H9 (cell line): ENCODE measurements around the gene SMIM10. TPM values are rescaled to one million over a fixed set of nuclear protein-coding genes. Genes with fewer than 3 reads are reported as not detected.

Experiments used
- DNase-seq: peaks from one replicate; pipeline ENCODE4 v3.0.0-alpha.2; 2017
- H2AFZ ChIP-seq: one replicate; pipeline ENCODE4 v1.6.1; 2013; ENCODE audit warnings: mild to moderate bottlenecking, low read length, control low read depth, moderate library complexity
- H2AK5ac ChIP-seq: 2 replicates; pipeline ENCODE4 v1.6.1; 2013; ENCODE audit warnings: low read length, control low read depth, mixed read lengths; ENCODE audit not compliant: insufficient read length
- H2BK120ac ChIP-seq: one replicate; pipeline ENCODE4 v1.6.1; 2013; ENCODE audit warnings: low read depth, mild to moderate bottlenecking, low read length, control low read depth, inconsistent platforms; ENCODE audit not compliant: poor library complexity, severe bottlenecking
- H2BK12ac ChIP-seq: 2 replicates; pipeline ENCODE4 v1.6.1; 2013; ENCODE audit warnings: low read length, control low read depth, mixed read lengths, low read depth; ENCODE audit not compliant: insufficient read length
- H2BK15ac ChIP-seq: 2 replicates; pipeline ENCODE4 v1.6.1; 2013; ENCODE audit warnings: low read depth, low read length, control low read depth
- H2BK20ac ChIP-seq: one replicate; pipeline ENCODE4 v1.6.1; 2013; ENCODE audit warnings: low read depth, mild to moderate bottlenecking, low read length, control low read depth, inconsistent platforms; ENCODE audit not compliant: poor library complexity, severe bottlenecking
- H2BK5ac ChIP-seq: 2 replicates; pipeline ENCODE4 v1.6.1; 2013; ENCODE audit warnings: low read length, control low read depth, mixed read lengths; ENCODE audit not compliant: insufficient read length
- H3K14ac ChIP-seq: 2 replicates; pipeline ENCODE4 v1.6.1; 2013; ENCODE audit warnings: low read length, control low read depth; ENCODE audit not compliant: insufficient read depth
- H3K18ac ChIP-seq: 2 replicates; pipeline ENCODE4 v1.6.1; 2013; ENCODE audit warnings: low read depth, mild to moderate bottlenecking, mixed read lengths, low read length, control low read depth; ENCODE audit not compliant: insufficient read length
- H3K23ac ChIP-seq: 2 replicates; pipeline ENCODE4 v1.6.1; 2013; ENCODE audit warnings: low read length, control low read depth, mixed read lengths, low read depth; ENCODE audit not compliant: insufficient read length
- H3K23me2 ChIP-seq: 2 replicates; pipeline ENCODE4 v1.6.1; 2013; ENCODE audit warnings: low read depth, mild to moderate bottlenecking, mixed read lengths, low read length, control low read depth; ENCODE audit not compliant: insufficient read length, poor library complexity, severe bottlenecking
- H3K27ac ChIP-seq: 2 replicates; pipeline ENCODE4 v1.5.1; 2013; ENCODE audit warnings: low read length, control low read depth, mixed read lengths, low read depth; ENCODE audit not compliant: insufficient read length
- H3K27me3 ChIP-seq: 2 replicates; pipeline ENCODE4 v1.6.1; 2013; ENCODE audit warnings: low read length, control low read depth, inconsistent platforms; ENCODE audit not compliant: insufficient read depth
- H3K4ac ChIP-seq: 2 replicates; pipeline ENCODE4 v1.6.1; 2013; ENCODE audit warnings: low read depth, mild to moderate bottlenecking, control low read depth, inconsistent platforms, low read length, moderate library complexity
- H3K4me1 ChIP-seq: 2 replicates; pipeline ENCODE4 v1.6.1; 2013; ENCODE audit warnings: low read length, control low read depth, inconsistent platforms; ENCODE audit not compliant: insufficient read depth
- H3K4me2 ChIP-seq: 2 replicates; pipeline ENCODE4 v1.6.1; 2013; ENCODE audit warnings: low read length, control low read depth, mixed read lengths; ENCODE audit not compliant: insufficient read length, insufficient read depth
- H3K56ac ChIP-seq: 2 replicates; pipeline ENCODE4 v1.6.1; 2013; ENCODE audit warnings: low read depth, mild to moderate bottlenecking, mixed read lengths, low read length, control low read depth; ENCODE audit not compliant: insufficient read length
- H3K79me1 ChIP-seq: 2 replicates; pipeline ENCODE4 v1.6.1; 2013; ENCODE audit warnings: low read depth, mild to moderate bottlenecking, moderate library complexity, low read length, control low read depth, inconsistent platforms; ENCODE audit not compliant: insufficient read depth, poor library complexity, severe bottlenecking
- H3K79me2 ChIP-seq: 2 replicates; pipeline ENCODE4 v1.6.1; 2013; ENCODE audit warnings: low read length, control low read depth, inconsistent platforms; ENCODE audit not compliant: insufficient read depth
- H3K9ac ChIP-seq: 2 replicates; pipeline ENCODE4 v1.6.1; 2013; ENCODE audit warnings: low read length, control low read depth, mixed read lengths; ENCODE audit not compliant: insufficient read length; ENCODE audit errors: extremely low read depth
- H3K9me3 ChIP-seq: one replicate; pipeline ENCODE4 v1.6.1; 2013; ENCODE audit warnings: low read depth, low read length, inconsistent platforms; ENCODE audit not compliant: control insufficient read depth
- H3T11ph ChIP-seq: one replicate; pipeline ENCODE4 v1.6.1; 2013; ENCODE audit warnings: mild to moderate bottlenecking, low read length, control low read depth, inconsistent platforms
- H4K20me1 ChIP-seq: one replicate; pipeline ENCODE4 v1.6.1; 2013; ENCODE audit not compliant: control insufficient read depth, insufficient read length, insufficient read depth
- H4K5ac ChIP-seq: 2 replicates; pipeline ENCODE4 v1.6.1; 2013; ENCODE audit warnings: low read depth, mild to moderate bottlenecking, mixed read lengths, low read length, control low read depth; ENCODE audit not compliant: insufficient read length
- H4K8ac ChIP-seq: replicated peaks from 2 replicates; pipeline ENCODE4 v1.6.1; 2013; ENCODE audit warnings: low read length, control low read depth, mixed read lengths, low read depth; ENCODE audit not compliant: insufficient read length
- H4K91ac ChIP-seq: 2 replicates; pipeline ENCODE4 v1.6.1; 2013; ENCODE audit warnings: low read depth, mild to moderate bottlenecking, moderate library complexity, mixed read lengths, low read length, control low read depth; ENCODE audit not compliant: insufficient read length
- H3K27ac Mint-ChIP-seq, 3 experiments: 2 replicates in 2 of 3; 3 replicates in 1 of 3; pipeline ENCODE4 v1.8.0; 2020 to 2021; ENCODE audit warnings: mixed read lengths in 3 of 3, mild to moderate bottlenecking in 1 of 3, moderate library complexity in 1 of 3
- H3K27me3 Mint-ChIP-seq: 2 replicates; pipeline ENCODE4 v1.8.0; 2021; ENCODE audit warnings: low read depth, mild to moderate bottlenecking, moderate library complexity, mixed read lengths
- H3K36me3 Mint-ChIP-seq, 3 experiments: 2 replicates in 2 of 3; 3 replicates in 1 of 3; pipeline ENCODE4 v1.8.0; 2020 to 2021; ENCODE audit warnings: low read depth in 3 of 3, mixed read lengths in 3 of 3; ENCODE audit not compliant: insufficient read depth in 1 of 3
- H3K4me1 Mint-ChIP-seq, 2 experiments: 2 replicates each; pipeline ENCODE4 v1.8.0; 2020; ENCODE audit warnings: mixed read lengths in 2 of 2
- H3K4me3 Mint-ChIP-seq, 2 experiments: 2 replicates in 1 of 2; 3 replicates in 1 of 2; pipeline ENCODE4 v1.8.0; 2020 to 2021; ENCODE audit warnings: mild to moderate bottlenecking in 2 of 2, mixed read lengths in 2 of 2, moderate library complexity in 1 of 2
- H3K9me3 Mint-ChIP-seq, 2 experiments: 2 replicates in 1 of 2; 3 replicates in 1 of 2; pipeline ENCODE4 v1.8.0; 2020; ENCODE audit warnings: mild to moderate bottlenecking in 2 of 2, mixed read lengths in 2 of 2, moderate library complexity in 1 of 2
- CTCF ChIP-seq: fragments of 200-600 bp; sonication (generic); conservative IDR thresholded peaks from 3 replicates; pipeline ENCODE4 v1.8.0; 2021; ENCODE audit warnings: antibody characterized with exemption, mild to moderate bottlenecking
- WGBS: extraction: QIAGEN DNeasy Blood & Tissue Kit; methylation state at CpG from one replicate; pipeline ENCODE4 v1.1.7; 2013; ENCODE audit warnings: missing lambda C conversion rate, low lambda C conversion rate, mixed read lengths; ENCODE audit not compliant: insufficient read length; ENCODE audit errors: extremely low coverage; 5-methylcytosine and 5-hydroxymethylcytosine counted together
- total RNA-seq: library from RNA; stranded (reverse); gene quantifications from 2 replicates; pipeline ENCODE4 v1.2.1, GENCODE V29; 2021

SMIM10 gene
- total RNA-seq, 1 experiment from 2014 or later: 1.2 TPM

GRCh38 chrX:135000516-135000915 is 9.7 kb downstream of the SMIM10 start:
- Histone ChIP-seq H3K4me2 (no peak overlapping the region), H3K27me3 (no peaks in the 10 kb centered on the region), H2BK20ac (no peak overlapping the region), H3K14ac (no peak overlapping the region), H4K91ac (no peak overlapping the region), H3K9ac (no peak overlapping the region), H3K4me1 (no peaks in the 10 kb centered on the region), H3K23ac (no peak overlapping the region), H4K20me1 (no peaks in the 10 kb centered on the region), H2AK5ac (no peak overlapping the region), H2BK12ac (no peak overlapping the region), H2BK15ac (no peak overlapping the region), H3T11ph (no peak overlapping the region), H3K27ac (no peak overlapping the region), H3K4ac (no peak overlapping the region), H3K79me2 (no peaks in the 10 kb centered on the region), H3K56ac (no peak overlapping the region), H3K18ac (no peak overlapping the region), H2BK5ac (no peak overlapping the region), H2BK120ac (no peak overlapping the region), H4K5ac (no peak overlapping the region), H3K79me1 (no peaks in the 10 kb centered on the region), H2AFZ (no peak overlapping the region), H4K8ac (no peak overlapping the region), H3K23me2 (peaks cover 4% of the 10 kb centered on the region), H3K9me3 (peaks cover 31% of the 10 kb centered on the region)
- Mint-ChIP-seq H3K4me1 (peaks cover 4 to 7% of the 10 kb centered on the region in 2 experiments), H3K9me3 (peaks cover 3 to 54% of the 10 kb centered on the region in 2 experiments; a peak in 4 of 5 replicates), H3K4me3 (no peak overlapping the region), H3K36me3 (no peaks in the 10 kb centered on the region; a peak in 1 of 7 replicates), H3K27ac (no peak overlapping the region), H3K27me3 (no peaks in the 10 kb centered on the region)
- no CpG with 5 or more reads among the region's 1 CpG for WGBS
- DNase-seq: no peak
- no peak for TF ChIP-seq CTCF
